HEK293 (cell line): Measurements from ENCODE around the gene REC114.

Experiments
- KLF10 ChIP-seq: fragments of 450-650 bp; IDR thresholded peaks from 2 replicates; pipeline ENCODE4 v1.5.1; 2018; ENCODE audit warnings: missing biosample characterization, mild to moderate bottlenecking, missing genetic modification characterization
- PRDM10 ChIP-seq: fragments of 450-650 bp; formaldehyde crosslinking; IDR thresholded peaks from 2 replicates; pipeline ENCODE4 v1.5.1; 2016; ENCODE audit warnings: missing biosample characterization, missing genetic modification characterization
- SP7 ChIP-seq: fragments of 450-650 bp; formaldehyde crosslinking; IDR thresholded peaks from 2 replicates; pipeline ENCODE4 v1.5.1; 2016; ENCODE audit warnings: missing biosample characterization, missing genetic modification characterization
- ZNF335 ChIP-seq: fragments of 450-650 bp; formaldehyde crosslinking; conservative IDR thresholded peaks from 2 replicates; pipeline ENCODE4 v1.5.1; 2016; ENCODE audit warnings: missing biosample characterization, missing genetic modification characterization
- ZNF560 ChIP-seq: fragments of 450-650 bp; formaldehyde crosslinking; IDR thresholded peaks from 2 replicates; pipeline ENCODE4 v1.5.1; 2017; ENCODE audit warnings: missing biosample characterization, missing genetic modification characterization, borderline replicate concordance
- ZNF571 ChIP-seq: fragments of 450-650 bp; formaldehyde crosslinking; IDR thresholded peaks from 2 replicates; pipeline ENCODE4 v1.5.0; 2017; ENCODE audit warnings: missing biosample characterization, missing genetic modification characterization
- ZNF830 ChIP-seq: fragments of 450-650 bp; IDR thresholded peaks from 2 replicates; pipeline ENCODE4 v1.5.0; 2018; ENCODE audit warnings: missing biosample characterization, missing genetic modification characterization, low read depth, mild to moderate bottlenecking, moderate library complexity
- TF ChIP-seq, protein P1 (sequence below): fragments of 450-650 bp; formaldehyde crosslinking; IDR thresholded peaks from 2 replicates; pipeline ENCODE4 v1.5.1; 2016; ENCODE audit warnings: missing biosample characterization, missing genetic modification characterization
- TF ChIP-seq, protein P2 (sequence below): fragments of 450-650 bp; formaldehyde crosslinking; IDR thresholded peaks from 2 replicates; pipeline ENCODE4 v1.5.1; 2016; ENCODE audit warnings: missing biosample characterization, missing genetic modification characterization, low read depth
- TF ChIP-seq, protein P3 (sequence below): fragments of 450-650 bp; formaldehyde crosslinking; IDR thresholded peaks from 2 replicates; pipeline ENCODE4 v1.5.1; 2016; ENCODE audit warnings: missing biosample characterization, missing genetic modification characterization

DNA sequence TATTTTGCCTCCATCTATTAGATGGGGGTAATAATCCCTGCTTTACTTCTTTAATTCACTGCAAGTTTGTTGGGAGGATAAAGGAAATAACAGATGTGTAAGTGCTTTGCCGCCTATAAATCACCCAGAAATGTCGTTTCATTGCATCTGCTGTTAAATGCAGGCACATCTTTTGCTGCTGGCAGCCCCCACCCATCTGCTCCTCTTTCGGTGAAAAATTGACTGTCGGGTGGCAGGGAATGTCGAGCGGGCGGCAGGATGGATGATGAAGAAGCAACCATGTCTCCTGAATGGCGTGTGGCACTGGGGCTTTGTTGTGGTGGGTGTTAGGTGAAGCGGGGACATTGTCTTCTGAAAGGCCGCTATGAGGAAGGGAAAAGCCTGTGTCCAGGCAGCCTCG, 543 bp upstream of the REC114 start:
- no peak for TF ChIP-seq ZNF335 (tag by site-specific recombination)
- TF ChIP-seq ZNF830 (tag by site-specific recombination): no peak
- TF ChIP-seq ZNF560 (tag by site-specific recombination): no peak
- TF ChIP-seq KLF10 (tag by site-specific recombination): no peak
- TF ChIP-seq SP7 (tag by site-specific recombination): no peak
- TF ChIP-seq, protein P1, sequence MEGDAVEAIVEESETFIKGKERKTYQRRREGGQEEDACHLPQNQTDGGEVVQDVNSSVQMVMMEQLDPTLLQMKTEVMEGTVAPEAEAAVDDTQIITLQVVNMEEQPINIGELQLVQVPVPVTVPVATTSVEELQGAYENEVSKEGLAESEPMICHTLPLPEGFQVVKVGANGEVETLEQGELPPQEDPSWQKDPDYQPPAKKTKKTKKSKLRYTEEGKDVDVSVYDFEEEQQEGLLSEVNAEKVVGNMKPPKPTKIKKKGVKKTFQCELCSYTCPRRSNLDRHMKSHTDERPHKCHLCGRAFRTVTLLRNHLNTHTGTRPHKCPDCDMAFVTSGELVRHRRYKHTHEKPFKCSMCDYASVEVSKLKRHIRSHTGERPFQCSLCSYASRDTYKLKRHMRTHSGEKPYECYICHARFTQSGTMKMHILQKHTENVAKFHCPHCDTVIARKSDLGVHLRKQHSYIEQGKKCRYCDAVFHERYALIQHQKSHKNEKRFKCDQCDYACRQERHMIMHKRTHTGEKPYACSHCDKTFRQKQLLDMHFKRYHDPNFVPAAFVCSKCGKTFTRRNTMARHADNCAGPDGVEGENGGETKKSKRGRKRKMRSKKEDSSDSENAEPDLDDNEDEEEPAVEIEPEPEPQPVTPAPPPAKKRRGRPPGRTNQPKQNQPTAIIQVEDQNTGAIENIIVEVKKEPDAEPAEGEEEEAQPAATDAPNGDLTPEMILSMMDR (tag by site-specific recombination): no peak
- TF ChIP-seq, protein P2, sequence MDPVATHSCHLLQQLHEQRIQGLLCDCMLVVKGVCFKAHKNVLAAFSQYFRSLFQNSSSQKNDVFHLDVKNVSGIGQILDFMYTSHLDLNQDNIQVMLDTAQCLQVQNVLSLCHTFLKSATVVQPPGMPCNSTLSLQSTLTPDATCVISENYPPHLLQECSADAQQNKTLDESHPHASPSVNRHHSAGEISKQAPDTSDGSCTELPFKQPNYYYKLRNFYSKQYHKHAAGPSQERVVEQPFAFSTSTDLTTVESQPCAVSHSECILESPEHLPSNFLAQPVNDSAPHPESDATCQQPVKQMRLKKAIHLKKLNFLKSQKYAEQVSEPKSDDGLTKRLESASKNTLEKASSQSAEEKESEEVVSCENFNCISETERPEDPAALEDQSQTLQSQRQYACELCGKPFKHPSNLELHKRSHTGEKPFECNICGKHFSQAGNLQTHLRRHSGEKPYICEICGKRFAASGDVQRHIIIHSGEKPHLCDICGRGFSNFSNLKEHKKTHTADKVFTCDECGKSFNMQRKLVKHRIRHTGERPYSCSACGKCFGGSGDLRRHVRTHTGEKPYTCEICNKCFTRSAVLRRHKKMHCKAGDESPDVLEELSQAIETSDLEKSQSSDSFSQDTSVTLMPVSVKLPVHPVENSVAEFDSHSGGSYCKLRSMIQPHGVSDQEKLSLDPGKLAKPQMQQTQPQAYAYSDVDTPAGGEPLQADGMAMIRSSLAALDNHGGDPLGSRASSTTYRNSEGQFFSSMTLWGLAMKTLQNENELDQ (tag by site-specific recombination): no peak
- no peak for TF ChIP-seq ZNF571 (tag by site-specific recombination)
- TF ChIP-seq, protein P3, sequence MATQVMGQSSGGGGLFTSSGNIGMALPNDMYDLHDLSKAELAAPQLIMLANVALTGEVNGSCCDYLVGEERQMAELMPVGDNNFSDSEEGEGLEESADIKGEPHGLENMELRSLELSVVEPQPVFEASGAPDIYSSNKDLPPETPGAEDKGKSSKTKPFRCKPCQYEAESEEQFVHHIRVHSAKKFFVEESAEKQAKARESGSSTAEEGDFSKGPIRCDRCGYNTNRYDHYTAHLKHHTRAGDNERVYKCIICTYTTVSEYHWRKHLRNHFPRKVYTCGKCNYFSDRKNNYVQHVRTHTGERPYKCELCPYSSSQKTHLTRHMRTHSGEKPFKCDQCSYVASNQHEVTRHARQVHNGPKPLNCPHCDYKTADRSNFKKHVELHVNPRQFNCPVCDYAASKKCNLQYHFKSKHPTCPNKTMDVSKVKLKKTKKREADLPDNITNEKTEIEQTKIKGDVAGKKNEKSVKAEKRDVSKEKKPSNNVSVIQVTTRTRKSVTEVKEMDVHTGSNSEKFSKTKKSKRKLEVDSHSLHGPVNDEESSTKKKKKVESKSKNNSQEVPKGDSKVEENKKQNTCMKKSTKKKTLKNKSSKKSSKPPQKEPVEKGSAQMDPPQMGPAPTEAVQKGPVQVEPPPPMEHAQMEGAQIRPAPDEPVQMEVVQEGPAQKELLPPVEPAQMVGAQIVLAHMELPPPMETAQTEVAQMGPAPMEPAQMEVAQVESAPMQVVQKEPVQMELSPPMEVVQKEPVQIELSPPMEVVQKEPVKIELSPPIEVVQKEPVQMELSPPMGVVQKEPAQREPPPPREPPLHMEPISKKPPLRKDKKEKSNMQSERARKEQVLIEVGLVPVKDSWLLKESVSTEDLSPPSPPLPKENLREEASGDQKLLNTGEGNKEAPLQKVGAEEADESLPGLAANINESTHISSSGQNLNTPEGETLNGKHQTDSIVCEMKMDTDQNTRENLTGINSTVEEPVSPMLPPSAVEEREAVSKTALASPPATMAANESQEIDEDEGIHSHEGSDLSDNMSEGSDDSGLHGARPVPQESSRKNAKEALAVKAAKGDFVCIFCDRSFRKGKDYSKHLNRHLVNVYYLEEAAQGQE (tag by site-specific recombination): no peak
- no peak for TF ChIP-seq PRDM10 (tag by site-specific recombination)
